Pons (tissue), 1 donor: ENCODE data around the gene GSTA5.
"Not testable (repeated sequence)": the region's sequence is repeated elsewhere in the genome, so short reads cannot be mapped to it uniquely, and the experiment has no call there.

Experiments
- DNase-seq: peaks from one replicate; pipeline ENCODE4 v3.0.0-alpha.2; 2016; ENCODE audit warnings: low spot score

GSTA5 gene

GRCh38 chr6:52834481-52834880, 6.1 kb downstream of the GSTA5 start:
- DNase-seq, result no peak

GRCh38 chr6:52830869-52831268, 9.7 kb downstream of the GSTA5 start:
- not testable (repeated sequence) for DNase-seq

GRCh38 chr6:52829046-52829817, 11.4 kb downstream of the GSTA5 start:
- no peak for DNase-seq

GRCh38 chr6:52828621-52829020, 12.0 kb downstream of the GSTA5 start:
- not testable (repeated sequence) for DNase-seq

GRCh38 chr6:52827073-52827783, 13.4 kb downstream of the GSTA5 start:
- not testable (repeated sequence) for DNase-seq

GRCh38 chr6:52826513-52826912, 14.1 kb downstream of the GSTA5 start:
- no peak for DNase-seq

GRCh38 chr6:52825900-52826459, 14.6 kb downstream of the GSTA5 start:
- not testable (repeated sequence) for DNase-seq

- not testable (repeated sequence) for DNase-seq
These were observed 15.3 kb downstream of the GSTA5 start for GRCh38 chr6:52825270-52825793.

GRCh38 chr6:52821842-52822241, 18.8 kb downstream of the GSTA5 start:
- DNase-seq, result no peak

- DNase-seq, result no peak
These were observed 20.4 kb downstream of the GSTA5 start for GRCh38 chr6:52820198-52820597.

- DNase-seq, result peak; percentile 21
These were observed 25.2 kb downstream of the GSTA5 start for GRCh38 chr6:52815167-52816092.

GRCh38 chr6:52814545-52814944, 26.1 kb downstream of the GSTA5 start:
- DNase-seq, result not testable (repeated sequence)

GRCh38 chr6:52809777-52810176, 30.8 kb downstream of the GSTA5 start:
- DNase-seq, result not testable (repeated sequence)

GRCh38 chr6:52808660-52809059, 32.0 kb downstream of the GSTA5 start:
- DNase-seq, result no peak

- DNase-seq, result not testable (repeated sequence)
These were observed 36.9 kb downstream of the GSTA5 start, which contains the start of gene GSTA1 for GRCh38 chr6:52803668-52804255. Gene GSTA1, minus strand, starts transcription at chr6:52803816. Its CDS starts 4,549 bp downstream, at chr6:52799267.

- no peak for DNase-seq
These were observed 37.8 kb downstream of the GSTA5 start for GRCh38 chr6:52802806-52803205.

GRCh38 chr6:52801188-52801841, 39.3 kb downstream of the GSTA5 start:
- no peak for DNase-seq

GRCh38 chr6:52799272-52799671, 41.3 kb downstream of the GSTA5 start:
- DNase-seq, result not testable (repeated sequence)

- not testable (repeated sequence) for DNase-seq
These were observed 46.2 kb downstream of the GSTA5 start for GRCh38 chr6:52794366-52794765.

GRCh38 chr6:52790861-52791260, 49.8 kb downstream of the GSTA5 start:
- no peak for DNase-seq
